IgD-negative memory B cell (primary cell): ENCODE measurements around the gene PLD1. TPM values are rescaled to one million over a fixed set of nuclear protein-coding genes. Genes with fewer than 3 reads are reported as not detected.
"Not testable (repeated sequence)": the region's sequence is repeated elsewhere in the genome, so short reads cannot be mapped to it uniquely, and the experiment has no call there.

Experiments used
- H3K27ac Mint-ChIP-seq, 3 donors: one replicate each; pipeline ENCODE4 v1.8.0; 2020 to 2022; ENCODE audit warnings: mild to moderate bottlenecking in 3 of 3, mixed read lengths in 3 of 3, moderate library complexity in 1 of 3
- H3K27me3 Mint-ChIP-seq: one replicate; pipeline ENCODE4 v1.8.0; 2021; ENCODE audit warnings: mixed read lengths
- H3K36me3 Mint-ChIP-seq: one replicate; pipeline ENCODE4 v1.8.0; 2020; ENCODE audit warnings: mild to moderate bottlenecking, mixed read lengths
- H3K4me1 Mint-ChIP-seq, 3 donors: one replicate each; pipeline ENCODE4 v1.8.0; 2020 to 2022; ENCODE audit warnings: mixed read lengths in 3 of 3, mild to moderate bottlenecking in 1 of 3
- H3K4me3 Mint-ChIP-seq, 4 donors: one replicate each; pipeline ENCODE4 v1.8.0; 2020 to 2022; ENCODE audit warnings: mild to moderate bottlenecking in 4 of 4, mixed read lengths in 4 of 4, moderate library complexity in 3 of 4
- H3K9me3 Mint-ChIP-seq, 3 donors: one replicate each; pipeline ENCODE4 v1.8.0; 2020 to 2021; ENCODE audit warnings: mixed read lengths in 3 of 3, mild to moderate bottlenecking in 1 of 3
- polyA plus RNA-seq: library from polyadenylated mRNA; unstranded; fragments of 300-500 nt; fragmentation: Illumina TruSeq; gene quantifications from one replicate; pipeline ENCODE4 v1.2.3, GENCODE V29; 2021

PLD1 gene
- polyA plus RNA-seq, 1 donor from 2014 or later: not detected

DNA sequence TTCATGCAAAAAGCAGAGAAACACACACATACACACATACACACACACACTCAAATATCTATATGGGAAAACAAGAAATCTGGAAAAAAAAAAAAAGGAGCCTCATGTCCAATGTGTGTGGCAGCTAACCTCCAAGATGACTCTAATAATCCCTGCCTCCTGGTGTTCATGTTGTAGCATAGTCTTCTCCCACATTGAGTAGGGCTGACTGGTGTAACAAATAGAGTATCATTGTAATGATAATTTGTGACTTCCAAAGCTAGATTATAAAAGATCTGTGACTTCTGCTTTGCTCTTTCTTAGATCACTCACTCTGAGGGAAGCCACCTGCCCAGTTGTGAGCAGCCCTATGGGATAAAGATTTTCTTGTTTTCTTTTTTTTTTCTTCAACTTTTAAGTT, 219.2 kb downstream of the PLD1 start:
- peaks cover 0 to 1% (median 0%) of the 10 kb centered on the region in 3 donors for H3K4me1 Mint-ChIP-seq
- no peaks in the 10 kb centered on the region for H3K27me3 Mint-ChIP-seq
- H3K9me3 Mint-ChIP-seq: peaks cover 0 to 2% (median 0%) of the 10 kb centered on the region in 3 donors
- H3K4me3 Mint-ChIP-seq: no peak overlapping the region
- no peak overlapping the region for H3K27ac Mint-ChIP-seq
- no peaks in the 10 kb centered on the region for H3K36me3 Mint-ChIP-seq

- H3K27ac Mint-ChIP-seq: no peak overlapping the region
- H3K4me1 Mint-ChIP-seq: peaks cover 0 to 1% (median 0%) of the 10 kb centered on the region in 3 donors
- H3K36me3 Mint-ChIP-seq: no peaks in the 10 kb centered on the region
- no peak overlapping the region for H3K4me3 Mint-ChIP-seq
- H3K27me3 Mint-ChIP-seq: peaks cover 1% of the 10 kb centered on the region
- H3K9me3 Mint-ChIP-seq: no peaks in the 10 kb centered on the region
These were observed 224.0 kb downstream of the PLD1 start for GRCh38 chr3:171586274-171586673.

DNA sequence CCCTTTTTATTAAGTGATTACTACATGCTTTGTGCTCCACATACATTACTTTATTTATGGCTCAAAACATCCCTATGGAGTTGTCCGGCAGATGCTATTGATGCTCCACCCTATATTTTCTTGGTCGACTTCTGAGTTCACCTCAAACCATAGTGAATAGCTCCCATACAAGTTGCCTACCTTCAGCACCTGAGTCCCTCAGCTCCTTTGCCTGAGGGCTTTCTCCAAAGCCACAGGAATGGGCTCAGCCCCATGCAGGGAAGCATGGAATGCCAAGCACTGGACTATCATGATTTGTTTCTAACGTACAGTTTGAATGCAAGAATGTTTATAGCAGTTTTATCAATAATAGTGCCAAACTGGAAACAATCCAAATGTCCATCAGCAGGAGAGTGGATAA, 225.2 kb downstream of the PLD1 start:
- Mint-ChIP-seq H3K27me3 (peaks cover 1% of the 10 kb centered on the region), H3K27ac (no peak overlapping the region), H3K9me3 (no peaks in the 10 kb centered on the region), H3K4me3 (no peak overlapping the region), H3K36me3 (no peaks in the 10 kb centered on the region), H3K4me1 (peaks cover 0 to 1% (median 0%) of the 10 kb centered on the region in 3 donors)

DNA sequence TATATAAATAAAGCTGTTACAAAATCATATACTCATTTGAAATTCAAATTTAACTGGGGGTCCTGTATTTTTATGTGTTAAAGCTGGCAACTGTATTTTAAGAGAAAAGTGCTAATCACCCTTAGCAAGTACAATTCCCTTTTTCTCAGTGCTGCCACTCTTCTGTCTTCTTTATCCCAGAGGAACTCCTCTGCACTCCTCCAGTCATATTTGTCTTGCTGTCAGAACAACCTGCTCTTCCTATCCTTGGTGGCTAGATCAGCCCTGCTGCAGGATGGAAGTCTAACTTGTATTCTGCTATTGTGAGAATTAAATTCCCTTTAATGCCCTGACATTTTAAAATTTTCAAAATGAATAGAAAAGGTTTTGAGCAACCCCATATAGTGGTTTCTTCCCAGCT, 226.2 kb downstream of the PLD1 start:
- Mint-ChIP-seq H3K4me3 (no peak overlapping the region), H3K27ac (no peak overlapping the region), H3K9me3 (no peaks in the 10 kb centered on the region), H3K27me3 (peaks cover 1% of the 10 kb centered on the region), H3K36me3 (no peaks in the 10 kb centered on the region), H3K4me1 (peaks cover 0 to 1% (median 0%) of the 10 kb centered on the region in 3 donors)

DNA sequence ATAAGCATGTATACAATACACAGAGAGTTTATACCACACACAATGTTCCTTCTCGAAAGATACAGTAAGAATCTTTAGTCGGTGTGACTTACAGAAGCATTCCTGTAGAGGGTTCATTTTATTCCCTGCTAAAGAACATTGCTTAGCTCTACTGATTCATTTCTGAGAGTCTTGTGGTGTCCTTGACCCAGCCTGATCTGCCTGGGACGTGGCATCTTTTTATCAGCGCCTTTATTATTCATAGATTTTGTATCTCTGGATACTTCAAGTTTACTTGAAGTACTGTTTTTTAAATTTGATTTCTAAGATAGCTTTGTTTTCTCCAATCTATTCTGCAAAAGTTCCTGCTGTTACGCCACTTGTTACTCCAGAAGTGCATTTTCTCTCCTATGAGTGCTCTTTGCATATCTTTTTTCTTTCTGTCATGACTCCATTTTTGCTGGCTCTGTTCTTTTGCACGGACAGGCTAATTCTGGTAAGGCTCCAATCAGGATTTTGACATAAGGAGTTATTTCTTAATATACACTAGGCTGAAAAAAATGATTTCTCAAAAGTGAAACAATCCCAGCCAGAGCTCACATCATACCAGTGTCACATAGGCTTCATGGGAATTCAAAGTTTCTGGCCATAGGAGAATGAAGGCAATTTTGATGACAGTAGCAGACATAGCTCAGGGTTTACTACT, 235.6 kb downstream of the PLD1 start:
- Mint-ChIP-seq H3K27me3 (peaks cover 4% of the 10 kb centered on the region), H3K9me3 (peaks cover 0 to 3% (median 0%) of the 10 kb centered on the region in 3 donors), H3K27ac (no peak overlapping the region), H3K4me3 (no peak overlapping the region), H3K4me1 (no peaks in the 10 kb centered on the region), H3K36me3 (no peaks in the 10 kb centered on the region)

GRCh38 chr3:171569571-171570132, 240.6 kb downstream of the PLD1 start:
- Mint-ChIP-seq H3K36me3 (no peaks in the 10 kb centered on the region), H3K27me3 (peaks cover 2% of the 10 kb centered on the region), H3K27ac (no peak overlapping the region), H3K9me3 (peaks cover 0 to under 1% (median 0%) of the 10 kb centered on the region in 3 donors), H3K4me1 (no peaks in the 10 kb centered on the region), H3K4me3 (no peak overlapping the region)

- Mint-ChIP-seq H3K27ac (no peak overlapping the region), H3K9me3 (no peaks in the 10 kb centered on the region), H3K36me3 (no peaks in the 10 kb centered on the region), H3K4me3 (no peak overlapping the region), H3K4me1 (no peaks in the 10 kb centered on the region), H3K27me3 (no peaks in the 10 kb centered on the region)
These were observed 241.5 kb downstream of the PLD1 start for GRCh38 chr3:171568766-171569165.

GRCh38 chr3:171566803-171567422, 243.4 kb downstream of the PLD1 start:
- Mint-ChIP-seq H3K27me3 (no peaks in the 10 kb centered on the region), H3K4me3 (no peak overlapping the region), H3K4me1 (peaks cover 0 to 2% (median 2%) of the 10 kb centered on the region in 3 donors), H3K9me3 (no peaks in the 10 kb centered on the region), H3K36me3 (no peaks in the 10 kb centered on the region), H3K27ac (no peak overlapping the region)

DNA sequence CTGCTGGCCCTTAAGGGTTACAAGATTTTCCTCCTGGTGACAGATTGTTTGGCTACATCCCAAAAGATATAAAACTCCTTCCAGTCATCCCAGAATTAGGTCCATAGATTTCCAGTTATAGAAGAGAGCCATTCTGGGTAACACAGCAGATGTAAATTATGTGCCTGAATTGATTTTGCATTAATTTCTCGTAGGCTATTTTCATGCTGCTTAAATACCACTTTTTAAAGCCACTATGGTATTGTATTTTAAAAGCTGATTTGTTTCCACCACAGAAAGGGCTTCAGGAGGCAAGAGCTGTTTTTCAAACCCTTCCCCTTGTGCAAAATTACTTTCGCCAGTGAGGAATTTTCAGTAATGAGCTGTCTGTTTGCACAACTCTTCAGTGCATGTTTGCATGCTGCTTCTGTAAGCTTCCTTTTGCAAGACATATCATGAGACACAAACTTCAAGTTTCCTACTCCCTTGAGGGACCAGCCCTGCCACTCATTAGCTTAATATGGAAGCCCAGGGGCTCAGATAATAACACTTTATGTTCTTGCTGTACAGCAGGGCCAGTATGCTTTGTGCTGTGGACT, 244.7 kb downstream of the PLD1 start:
- Mint-ChIP-seq H3K9me3 (no peaks in the 10 kb centered on the region), H3K4me3 (no peak overlapping the region), H3K27ac (no peak overlapping the region), H3K36me3 (no peaks in the 10 kb centered on the region), H3K27me3 (peaks cover 1% of the 10 kb centered on the region), H3K4me1 (peaks cover 0 to 4% (median 4%) of the 10 kb centered on the region in 3 donors)

DNA sequence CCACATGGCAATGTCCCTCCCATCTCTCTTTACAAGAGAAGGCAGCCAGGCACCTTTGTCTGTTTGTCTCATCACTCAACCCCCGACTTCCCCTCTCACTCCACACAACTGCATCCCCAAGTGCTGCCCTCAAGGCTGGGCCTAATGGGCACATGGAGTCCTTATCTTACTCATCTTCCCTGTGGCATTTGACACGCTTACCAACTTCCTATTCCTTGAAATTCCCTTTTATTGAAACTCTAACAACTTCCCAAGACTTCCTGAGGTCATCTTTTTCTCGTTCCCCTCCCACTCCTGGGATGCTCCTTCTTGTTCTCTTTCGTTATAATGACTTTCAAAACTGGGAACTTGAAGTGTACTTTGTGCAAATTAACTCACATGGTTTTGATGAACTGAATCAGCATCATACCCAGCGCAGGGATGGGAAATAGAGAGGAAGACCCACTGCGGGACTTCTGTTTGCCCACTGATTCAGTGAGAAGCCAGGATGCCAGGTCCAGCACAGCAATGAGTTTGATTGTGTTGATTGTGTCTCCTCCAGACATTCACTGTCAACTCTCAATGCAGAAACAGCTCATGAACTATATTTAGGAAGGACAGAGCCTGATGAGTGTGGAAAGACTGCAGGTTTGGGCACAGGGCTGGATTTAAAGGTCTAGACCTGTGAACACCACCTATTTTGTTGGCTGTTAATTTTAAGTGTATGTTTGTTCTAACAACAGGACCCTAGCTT, 245.4 kb downstream of the PLD1 start:
- no peaks in the 10 kb centered on the region for H3K36me3 Mint-ChIP-seq
- no peaks in the 10 kb centered on the region for H3K9me3 Mint-ChIP-seq
- no peak overlapping the region for H3K27ac Mint-ChIP-seq
- no peak overlapping the region for H3K4me3 Mint-ChIP-seq
- peaks cover 0 to 4% (median 4%) of the 10 kb centered on the region in 3 donors for H3K4me1 Mint-ChIP-seq
- peaks cover 1% of the 10 kb centered on the region for H3K27me3 Mint-ChIP-seq

- Mint-ChIP-seq H3K4me1 (peaks cover 0 to 4% (median 4%) of the 10 kb centered on the region in 3 donors), H3K27ac (no peak overlapping the region), H3K9me3 (no peaks in the 10 kb centered on the region), H3K36me3 (no peaks in the 10 kb centered on the region), H3K27me3 (peaks cover 1% of the 10 kb centered on the region), H3K4me3 (no peak overlapping the region)
These were observed 247.0 kb downstream of the PLD1 start for GRCh38 chr3:171563298-171563697.

GRCh38 chr3:171562459-171562858, 247.8 kb downstream of the PLD1 start:
- not testable (repeated sequence) for H3K9me3 Mint-ChIP-seq, H3K4me1 Mint-ChIP-seq, H3K36me3 Mint-ChIP-seq, H3K27me3 Mint-ChIP-seq
- Mint-ChIP-seq H3K27ac (peak overlapping the region in 1 of 3 donors; percentile 76), H3K4me3 (peak overlapping the region in 1 of 4 donors; percentile 58)

- Mint-ChIP-seq H3K4me3 (peak overlapping the region in 1 of 4 donors; percentile 58), H3K4me1 (peaks cover 0 to 5% (median 4%) of the 10 kb centered on the region in 3 donors), H3K36me3 (no peaks in the 10 kb centered on the region), H3K9me3 (no peaks in the 10 kb centered on the region), H3K27me3 (peaks cover 1% of the 10 kb centered on the region), H3K27ac (peak overlapping the region in 1 of 3 donors; percentile 76)
These were observed 248.5 kb downstream of the PLD1 start for GRCh38 chr3:171561596-171562323.

DNA sequence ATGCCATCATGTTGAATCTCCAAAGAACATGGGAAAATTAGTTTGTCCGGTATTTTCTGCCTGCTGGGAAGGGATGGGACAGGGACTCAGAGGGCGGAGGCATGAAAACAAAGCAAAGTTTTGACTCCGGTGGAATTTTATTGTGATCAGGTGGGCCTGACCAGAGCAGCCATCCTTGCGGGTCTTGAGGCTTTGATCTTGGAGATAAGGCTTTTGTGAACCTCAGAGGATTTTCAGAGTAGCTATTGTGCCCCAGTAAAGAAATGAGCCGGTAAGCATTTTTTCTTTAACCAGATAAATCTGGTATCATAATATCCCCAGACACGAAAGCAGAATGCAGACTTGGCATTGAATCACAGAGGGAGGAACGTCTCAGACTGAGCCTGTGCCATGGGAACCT, 250.7 kb downstream of the PLD1 start:
- no peak overlapping the region for H3K27ac Mint-ChIP-seq
- H3K4me3 Mint-ChIP-seq: peak overlapping the region in 1 of 4 donors; percentile 39
- no peaks in the 10 kb centered on the region for H3K36me3 Mint-ChIP-seq
- H3K27me3 Mint-ChIP-seq: peaks cover 1% of the 10 kb centered on the region
- H3K4me1 Mint-ChIP-seq: peaks cover 0 to 5% (median 4%) of the 10 kb centered on the region in 3 donors
- no peaks in the 10 kb centered on the region for H3K9me3 Mint-ChIP-seq
